Right atrium auricular region (tissue), 2 donors: ENCODE results near the gene CABLES2. TPM values are rescaled to one million over a fixed set of nuclear protein-coding genes. Genes with fewer than 3 reads are reported as not detected.

Source experiments
- DNase-seq: peaks from one replicate; pipeline ENCODE4 v3.0.0-alpha.2; 2019; ENCODE audit warnings: low spot score
- H3K27ac ChIP-seq, 2 donors: fragments of 200-600 bp; sonication (generic); 1 replicate in 1 of 2; 2 replicates in 1 of 2; pipeline ENCODE4 v1.5.1; 2016 to 2019
- H3K27me3 ChIP-seq, 2 donors: fragments of 200-600 bp; sonication (generic); one replicate each; pipeline versions ENCODE4 v1.5.1 to v1.6.0; 2017 to 2019
- H3K36me3 ChIP-seq: fragments of 200-600 bp; sonication (generic); one replicate; pipeline ENCODE4 v1.5.1; 2016
- H3K4me1 ChIP-seq, 2 donors: fragments of 200-600 bp; sonication (generic); one replicate each; pipeline versions ENCODE4 v1.5.1 to v1.6.0; 2017 to 2019
- H3K4me3 ChIP-seq, 2 donors: fragments of 200-600 bp; sonication (generic); 1 replicate in 1 of 2; 2 replicates in 1 of 2; pipeline ENCODE4 v1.5.1; 2017 to 2019; ENCODE audit warnings: mild to moderate bottlenecking in 1 of 2, moderate library complexity in 1 of 2
- H3K9me3 ChIP-seq, 2 donors: fragments of 200-600 bp; sonication (generic); one replicate each; pipeline ENCODE4 v1.5.1; 2019
- CTCF ChIP-seq, 2 donors: fragments of 200-600 bp; sonication (generic); IDR thresholded peaks; one replicate each; pipeline ENCODE4 v1.5.1; 2019; ENCODE audit warnings: antibody characterized with exemption in 2 of 2
- total RNA-seq, 2 donors: library from RNA; depleted of rRNA; stranded (reverse); fragments of >200 nt; gene quantifications; one replicate each; pipeline ENCODE4 v1.1.0, GENCODE V29; 2016

Gene CABLES2
- total RNA-seq, 2 donors from 2014 or later, result 10.8 to 17.7 TPM

GRCh38 chr20:62395311-62396242 is 11.5 kb downstream of the CABLES2 start:
- TF ChIP-seq CTCF (IDR thresholded peaks at IDR 0.05), result no peak
- no peak for DNase-seq
- Histone ChIP-seq H3K27me3 (no peaks in the 10 kb centered on the region), H3K36me3 (peaks cover 39% of the 10 kb centered on the region), H3K4me1 (no peaks in the 10 kb centered on the region), H3K9me3 (no peaks in the 10 kb centered on the region), H3K4me3 (no peak overlapping the region), H3K27ac (no peak overlapping the region)

- Histone ChIP-seq H3K9me3 (no peaks in the 10 kb centered on the region), H3K4me3 (no peak overlapping the region), H3K27me3 (no peaks in the 10 kb centered on the region), H3K27ac (no peak overlapping the region), H3K36me3 (peaks cover 43% of the 10 kb centered on the region), H3K4me1 (no peaks in the 10 kb centered on the region)
- no peak for DNase-seq
- TF ChIP-seq CTCF (IDR thresholded peaks at IDR 0.05), result no peak
Measured at GRCh38 chr20:62394248-62395245, 12.5 kb downstream of the CABLES2 start.

DNA sequence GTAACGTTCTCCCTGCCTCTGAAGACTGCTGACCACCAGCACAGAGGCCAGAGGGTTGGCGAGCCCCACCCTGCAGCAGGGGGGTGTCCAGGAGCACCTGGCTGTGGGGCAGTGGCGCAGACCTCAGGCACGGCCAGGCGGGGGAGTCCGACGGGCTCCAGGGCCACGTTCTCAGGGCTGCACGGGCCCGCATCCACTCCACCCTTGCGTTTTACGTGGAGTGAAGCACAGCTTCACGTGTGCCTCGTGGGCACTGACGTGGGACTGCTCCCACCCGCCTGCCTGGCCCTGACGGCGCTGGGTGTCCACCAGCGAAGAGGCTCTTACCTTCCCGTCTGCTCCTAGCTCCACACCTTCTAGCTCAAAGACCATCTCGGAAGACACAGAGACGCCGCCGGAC is 13.3 kb downstream of the CABLES2 start:
- H3K27me3 ChIP-seq, result no peaks in the 10 kb centered on the region
- H3K4me1 ChIP-seq, result no peaks in the 10 kb centered on the region
- H3K4me3 ChIP-seq, result no peak overlapping the region
- peaks cover 49% of the 10 kb centered on the region for H3K36me3 ChIP-seq
- no peak overlapping the region for H3K27ac ChIP-seq
- DNase-seq, result no peak
- no peak for TF ChIP-seq CTCF (IDR thresholded peaks at IDR 0.05)
- no peaks in the 10 kb centered on the region for H3K9me3 ChIP-seq

DNA sequence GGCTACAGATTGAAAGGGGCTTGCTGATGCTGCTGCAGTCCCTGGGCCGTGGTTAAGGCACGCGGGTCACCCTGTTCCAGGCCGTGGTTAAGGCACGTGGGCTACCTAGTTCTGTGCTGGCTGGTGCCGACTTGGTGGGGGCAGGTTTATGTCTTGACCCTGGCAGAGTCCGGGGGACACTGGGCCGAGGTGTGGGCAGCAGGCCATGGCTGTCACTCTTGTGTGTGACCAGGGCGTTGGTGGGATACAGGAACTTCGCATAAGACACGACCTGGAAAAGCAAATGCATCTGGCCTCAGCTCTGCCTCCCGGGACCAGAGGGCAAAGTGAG is 13.8 kb downstream of the CABLES2 start:
- Histone ChIP-seq H3K27ac (no peak overlapping the region), H3K27me3 (no peaks in the 10 kb centered on the region), H3K9me3 (no peaks in the 10 kb centered on the region), H3K4me3 (no peak overlapping the region), H3K4me1 (no peaks in the 10 kb centered on the region), H3K36me3 (peaks cover 54% of the 10 kb centered on the region)
- DNase-seq, result no peak
- no peak for TF ChIP-seq CTCF (IDR thresholded peaks at IDR 0.05)

DNA sequence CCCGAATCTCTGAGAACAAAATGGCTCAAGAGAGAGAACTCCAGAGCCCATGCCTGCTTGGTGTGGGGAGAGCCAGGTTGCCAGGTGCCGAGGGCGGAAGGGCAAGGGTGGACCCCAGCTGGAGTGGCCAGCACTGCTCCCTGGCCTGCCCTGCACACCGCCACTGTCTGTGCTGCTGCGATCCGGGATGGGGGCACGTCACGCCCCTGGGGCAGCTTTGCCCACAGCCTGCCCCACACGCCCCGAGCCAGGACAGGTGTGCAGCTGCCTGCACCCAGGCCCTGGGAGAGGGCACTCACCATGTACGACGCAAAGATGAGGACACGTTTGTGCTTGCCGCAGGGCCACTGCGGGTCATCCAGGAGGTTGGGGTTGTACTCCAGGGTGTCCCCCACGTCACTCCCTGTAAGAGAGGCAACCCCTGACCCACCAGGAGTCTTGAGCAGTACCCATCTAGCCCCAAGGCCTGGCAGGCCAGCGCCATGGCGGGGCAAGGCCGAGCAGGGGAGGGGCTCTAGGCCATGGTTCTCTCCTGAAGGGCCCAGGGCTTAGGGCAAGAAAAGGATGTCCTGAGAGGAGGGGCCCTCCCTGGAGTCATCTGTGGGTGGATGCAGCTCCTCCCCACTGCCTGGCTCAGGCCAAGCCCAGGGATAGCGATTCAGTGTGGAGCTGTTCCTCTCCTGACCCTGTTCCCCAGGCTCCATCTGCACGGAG is 14.3 kb downstream of the CABLES2 start:
- peaks cover 59% of the 10 kb centered on the region for H3K36me3 ChIP-seq
- no peak for DNase-seq
- no peak for TF ChIP-seq CTCF (IDR thresholded peaks at IDR 0.05)

More for the DNA sequence above, 14.3 kb downstream of the CABLES2 start:
- no peak overlapping the region for H3K27ac ChIP-seq
- no peaks in the 10 kb centered on the region for H3K27me3 ChIP-seq
- no peak overlapping the region for H3K4me3 ChIP-seq
- no peaks in the 10 kb centered on the region for H3K9me3 ChIP-seq
- H3K4me1 ChIP-seq, result peaks cover 0 to 4% of the 10 kb centered on the region in 2 donors
